Endothelial cell of umbilical vein (primary cell): ENCODE measurements around the gene HSD17B4. TPM values are rescaled to one million over a fixed set of nuclear protein-coding genes. Genes with fewer than 3 reads are reported as not detected.
"Not testable (repeated sequence)": the region's sequence is repeated elsewhere in the genome, so short reads cannot be mapped to it uniquely, and the experiment has no call there.

Source experiments
- BruUV-seq: library from RNA; stranded (reverse); fragments of 400-500 nt; replicated peaks from 2 replicates; lab custom pipeline; 2021; lab: Mats Ljungman, UMichigan
- CTCF ChIA-PET: fragments of 300-600, 350-600 bp; sonication (Branson Sonifier 250); formaldehyde crosslinking; loops from one replicate; lab custom pipeline; 2021; ENCODE audit warnings: antibody characterized with exemption, inconsistent platforms; lab: Charles Lee
- POLR2A ChIA-PET: fragments of 300-600, 350-600 bp; sonication (Branson Sonifier 250); formaldehyde crosslinking; loops from one replicate; lab custom pipeline; 2021; ENCODE audit warnings: antibody characterized with exemption, inconsistent platforms; lab: Charles Lee
- DNase-seq: peaks from one replicate; pipeline ENCODE4 v3.0.0-alpha.2; 2011; ENCODE audit warnings: low read depth, low spot score
- FAIRE-seq: peaks from 2 replicates; lab custom pipeline; 2011; peaks lifted over from hg19 to GRCh38; lab: Jason Lieb, UNC
- H2AFZ ChIP-seq: 2 replicates; pipeline ENCODE4 v1.6.0; 2012; ENCODE audit warnings: low read depth, low read length, control low read depth, inconsistent platforms
- H3K27ac ChIP-seq: 2 replicates; pipeline ENCODE4 v1.5.1; 2011; ENCODE audit warnings: low read depth, mild to moderate bottlenecking, control low read depth, low read length, moderate library complexity; ENCODE audit not compliant: insufficient read depth
- H3K27me3 ChIP-seq, 2 experiments: 2 replicates each; pipeline versions ENCODE4 v1.6.0 to v1.6.1; 2011; ENCODE audit warnings: low read length in 2 of 2, mixed read lengths in 1 of 2; ENCODE audit not compliant: control insufficient read depth in 2 of 2, insufficient read depth in 2 of 2
- H3K36me3 ChIP-seq, 2 experiments: 2 replicates in 1 of 2; 3 replicates in 1 of 2; pipeline ENCODE4 v1.5.1; 2011; ENCODE audit warnings: low read length in 2 of 2, mild to moderate bottlenecking in 1 of 2, moderate library complexity in 1 of 2; ENCODE audit not compliant: control insufficient read depth in 2 of 2, insufficient read depth in 2 of 2; ENCODE audit errors: extremely low read depth in 1 of 2
- H3K4me1 ChIP-seq: 3 replicates; pipeline ENCODE4 v1.5.1; 2011; ENCODE audit warnings: mild to moderate bottlenecking, low read length; ENCODE audit not compliant: control insufficient read depth, insufficient read depth; ENCODE audit errors: extremely low read depth
- H3K4me2 ChIP-seq: 2 replicates; pipeline ENCODE4 v1.6.1; 2011; ENCODE audit warnings: low read length, control low read depth, mixed read lengths; ENCODE audit not compliant: insufficient read depth
- H3K4me3 ChIP-seq, 3 experiments: fragments of 200-600 bp in 1 of 3; sonication (generic), shearing (Covaris generic) in 1 of 3; replicated peaks in 1 of 3; 2 replicates each; pipeline ENCODE4 v1.5.1; 2011 to 2016; ENCODE audit warnings: control low read depth in 3 of 3, low read length in 3 of 3, mild to moderate bottlenecking in 2 of 3, inconsistent platforms in 1 of 3, low read depth in 1 of 3, moderate library complexity in 1 of 3; ENCODE audit not compliant: insufficient read depth in 1 of 3
- H3K79me2 ChIP-seq: 2 replicates; pipeline ENCODE4 v1.6.0; 2012; ENCODE audit warnings: low read length, inconsistent platforms; ENCODE audit not compliant: control insufficient read depth, insufficient read depth
- H3K9ac ChIP-seq: replicated peaks from 2 replicates; pipeline ENCODE3; 2011; ENCODE audit warnings: low read length, control low read depth; ENCODE audit not compliant: insufficient read depth; ENCODE audit errors: extremely low read depth
- H3K9me1 ChIP-seq: replicated peaks from 3 replicates; pipeline ENCODE4 v1.6.0; 2011; ENCODE audit warnings: mild to moderate bottlenecking, low read length; ENCODE audit not compliant: control insufficient read depth, insufficient read depth; ENCODE audit errors: extremely low read depth
- H3K9me3 ChIP-seq: replicated peaks from 2 replicates; pipeline ENCODE4 v1.5.1; 2012; ENCODE audit warnings: low read length, inconsistent platforms; ENCODE audit not compliant: control insufficient read depth, insufficient read depth
- H4K20me1 ChIP-seq: replicated peaks from 2 replicates; pipeline ENCODE3; 2011; ENCODE audit warnings: mild to moderate bottlenecking, low read length; ENCODE audit not compliant: control insufficient read depth, insufficient read depth; ENCODE audit errors: extremely low read depth
- CTCF ChIP-seq, 2 donors: IDR thresholded peaks; 1 replicate in 1 of 2; 2 replicates in 1 of 2; pipeline ENCODE4 v1.5.1; 2011; ENCODE audit warnings: low read length in 2 of 2, mild to moderate bottlenecking in 2 of 2, moderate library complexity in 2 of 2, control low read depth in 1 of 2, inconsistent platforms in 1 of 2, low read depth in 1 of 2; ENCODE audit not compliant: insufficient read depth in 1 of 2; ENCODE audit errors: extremely low read depth in 1 of 2
- EZH2 ChIP-seq: IDR thresholded peaks from 2 replicates; pipeline ENCODE4 v1.6.1; 2012; ENCODE audit warnings: borderline replicate concordance, low read depth, mild to moderate bottlenecking, moderate library complexity, low read length, inconsistent platforms; ENCODE audit not compliant: severe bottlenecking
- FOS ChIP-seq: IDR thresholded peaks from 2 replicates; pipeline ENCODE4 v1.6.1; 2011; ENCODE audit warnings: mild to moderate bottlenecking, low read length, moderate library complexity, borderline replicate concordance; ENCODE audit not compliant: insufficient read depth
- GATA2 ChIP-seq: IDR thresholded peaks from 2 replicates; pipeline ENCODE4 v1.7.0; 2011; ENCODE audit warnings: low read depth, mild to moderate bottlenecking, moderate library complexity, mixed read lengths, low read length; ENCODE audit not compliant: insufficient read length, insufficient read depth
- JUN ChIP-seq: IDR thresholded peaks from 2 replicates; pipeline ENCODE4 v1.6.1; 2011; ENCODE audit warnings: borderline replicate concordance, low read depth; ENCODE audit not compliant: insufficient read length, insufficient read depth
- MAX ChIP-seq: IDR thresholded peaks from 2 replicates; pipeline ENCODE4 v1.6.1; 2011; ENCODE audit not compliant: insufficient read depth, insufficient read length
- MYC ChIP-seq: IDR thresholded peaks from one replicate; pipeline ENCODE4 v1.6.1; 2011; ENCODE audit warnings: mild to moderate bottlenecking, low read depth, low read length
- POLR2A ChIP-seq: IDR thresholded peaks from 2 replicates; pipeline ENCODE4 v1.6.1; 2012; ENCODE audit warnings: low read depth, mild to moderate bottlenecking, control low read depth, low read length
- POLR2AphosphoS5 ChIP-seq: IDR thresholded peaks from 2 replicates; pipeline ENCODE4 v1.6.1; 2012; ENCODE audit warnings: low read depth, mild to moderate bottlenecking, control low read depth, low read length, moderate library complexity; ENCODE audit not compliant: insufficient read depth
- dilution Hi-C: fragments of 300-500 bp; cut with MboI; formaldehyde crosslinking; loops from one replicate; pipeline ENCODE4 v1.15.0; 2019; ENCODE audit warnings: low sequenced_read_pairs; ENCODE audit not compliant: extremely low pct_ligation_motif_present
- intact Hi-C: fragments of 100-400 bp; cut with micrococcal nuclease; formaldehyde crosslinking; loops from one replicate; pipeline ENCODE4 v1.10.0; 2022
- polyA plus RNA-seq, 4 experiments: library from polyadenylated mRNA; depleted of rRNA in 3 of 4; stranded (reverse) in 3 of 4; unstranded in 1 of 4; fragments of >200 nt; gene quantifications; 2 replicates each; pipeline versions ENCODE4 v1.2.1 to v1.2.3, GENCODE V29; 2011 to 2012; ENCODE audit warnings: missing spikeins in 1 of 4
- total RNA-seq: library from RNA; stranded (reverse); gene quantifications from 2 replicates; pipeline ENCODE4 v1.2.3, GENCODE V29; 2021

The HSD17B4 gene
- total and polyA plus RNA-seq, 2 donors (not counting 3 experiments of a cell fraction or from before 2014, with no cell fraction given), result 91.4 to 124 TPM

- H3K79me2 ChIP-seq, H3K9me3 ChIP-seq, FAIRE-seq, H4K20me1 ChIP-seq, H3K27ac ChIP-seq, intact Hi-C loops, H3K9me1 ChIP-seq, H2AFZ ChIP-seq, POLR2A ChIA-PET, H3K4me1 ChIP-seq, dilution Hi-C loops, H3K9ac ChIP-seq, H3K36me3 ChIP-seq, H3K4me3 ChIP-seq, H3K4me2 ChIP-seq, BruUV-seq, H3K27me3 ChIP-seq, DNase-seq: not testable (repeated sequence)
- CTCF ChIA-PET, result interaction anchor here (2.3 kb wide), 1 partner anchor 450 kb away, joined by 4 read pairs; the partner anchor contains the start of gene DTWD2
Observed at GRCh38 chr5:119438587-119438917, 13.7 kb upstream of the HSD17B4 start.

GRCh38 chr5:119439140-119439631 is 13.1 kb upstream of the HSD17B4 start:
- H3K4me2 ChIP-seq, result no peak overlapping the region
- H3K9me1 ChIP-seq, result no peaks in the 10 kb centered on the region
- FAIRE-seq, result no peak
- H3K9me3 ChIP-seq, result no peaks in the 10 kb centered on the region
- ChIA-PET CTCF (interaction anchor here (2.3 kb wide), 1 partner anchor 451 kb away, joined by 4 read pairs; the partner anchor contains the start of gene DTWD2), POLR2A (no interaction called here)
- H4K20me1 ChIP-seq, result no peaks in the 10 kb centered on the region
- no peak overlapping the region for H3K9ac ChIP-seq
- TF ChIP-seq GATA2 (no peak), EZH2 (no peak), POLR2AphosphoS5 (no peak), FOS (no peak), MYC (no peak), JUN (no peak), POLR2A (no peak), CTCF (IDR thresholded peaks at IDR 0.05; ENCODE audit: extremely low read depth in 1 of 2, insufficient read depth in 1 of 2, low read depth in 1 of 2, low read length in 2 of 2) (no peak), MAX (no peak)
- no TSS peak for BruUV-seq
- no peak for DNase-seq
- no peaks in the 10 kb centered on the region for H3K36me3 ChIP-seq
- dilution Hi-C loops, result no loop called here
- no peak overlapping the region for H2AFZ ChIP-seq
- intact Hi-C loops, result no loop called here
- H3K4me1 ChIP-seq, result no peaks in the 10 kb centered on the region
- no peak overlapping the region for H3K4me3 ChIP-seq
- H3K27ac ChIP-seq, result no peak overlapping the region
- no peaks in the 10 kb centered on the region for H3K79me2 ChIP-seq
- H3K27me3 ChIP-seq, result peaks cover 2 to 4% of the 10 kb centered on the region in 2 experiments

DNA sequence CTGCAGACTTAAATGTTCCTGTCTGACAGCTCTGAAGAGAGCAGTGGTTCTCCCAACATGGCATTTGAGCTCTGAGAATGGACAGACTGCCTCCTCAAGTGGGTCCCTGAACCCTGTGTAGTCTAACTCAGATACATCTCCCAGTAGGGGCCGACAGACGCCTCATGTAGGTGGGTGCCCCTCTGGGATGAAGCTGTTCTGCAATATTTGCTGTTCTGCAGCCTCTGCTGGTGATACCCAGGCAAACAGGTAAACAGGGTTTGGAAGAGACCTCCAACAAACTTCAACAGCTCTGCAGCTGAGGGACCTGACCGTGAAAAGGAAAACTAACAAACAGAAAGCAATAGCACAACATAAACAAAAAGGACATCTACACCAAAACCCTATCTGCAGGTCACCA is 12.7 kb upstream of the HSD17B4 start:
- BruUV-seq, H3K79me2 ChIP-seq, FAIRE-seq, H4K20me1 ChIP-seq, H3K36me3 ChIP-seq, H3K27me3 ChIP-seq, H3K4me3 ChIP-seq, H3K9ac ChIP-seq, H3K4me1 ChIP-seq, H3K9me3 ChIP-seq, H3K4me2 ChIP-seq, intact Hi-C loops, POLR2A ChIA-PET, H2AFZ ChIP-seq, H3K27ac ChIP-seq, dilution Hi-C loops, DNase-seq, H3K9me1 ChIP-seq: not testable (repeated sequence)
- CTCF ChIA-PET, result interaction anchor here (1.1 to 2.3 kb wide), 2 partner anchors 417 to 452 kb away, joined by 3 to 4 read pairs; partner anchors contain the start of gene DTWD2
